Putamen (tissue), 1 donor: Measurements from ENCODE around the gene TLE7.

ENCODE experiments used
- DNase-seq: peaks from one replicate; pipeline ENCODE4 v3.0.0-alpha.2; 2016; ENCODE audit warnings: low spot score

Gene TLE7

GRCh38 chr16:71448274-71448866 is 6.5 kb upstream of the TLE7 start:
- DNase-seq = no peak

GRCh38 chr16:71443714-71444113 is 1.9 kb upstream of the TLE7 start:
- no peak for DNase-seq

- no peak for DNase-seq
Observed at GRCh38 chr16:71441348-71442050, 355 bp downstream of the TLE7 start.

- no peak for DNase-seq
Observed at GRCh38 chr16:71440669-71441347, 1.0 kb downstream of the TLE7 start.

GRCh38 chr16:71439523-71439922 is 2.3 kb downstream of the TLE7 start:
- no peak for DNase-seq

- DNase-seq = no peak
Observed at GRCh38 chr16:71436473-71436872, 5.4 kb downstream of the TLE7 start.

GRCh38 chr16:71432906-71433305 is 8.9 kb downstream of the TLE7 start:
- DNase-seq = no peak

GRCh38 chr16:71431991-71432390 is 9.9 kb downstream of the TLE7 start:
- no peak for DNase-seq

- DNase-seq = no peak
Observed at GRCh38 chr16:71431176-71431575, 10.7 kb downstream of the TLE7 start.

GRCh38 chr16:71430744-71431143 is 11.1 kb downstream of the TLE7 start:
- DNase-seq = no peak

- DNase-seq = no peak
Observed at GRCh38 chr16:71429581-71429980, 12.3 kb downstream of the TLE7 start.

GRCh38 chr16:71428883-71429282 is 13.0 kb downstream of the TLE7 start:
- DNase-seq = no peak

GRCh38 chr16:71428385-71428784 is 13.5 kb downstream of the TLE7 start:
- DNase-seq = no peak

GRCh38 chr16:71426880-71427615 is 14.8 kb downstream of the TLE7 start:
- no peak for DNase-seq

- no peak for DNase-seq
Observed at GRCh38 chr16:71426069-71426879, 15.6 kb downstream of the TLE7 start.

- DNase-seq = no peak
Observed at GRCh38 chr16:71425746-71426068, 16.1 kb downstream of the TLE7 start.

GRCh38 chr16:71424626-71425025 is 17.2 kb downstream of the TLE7 start:
- no peak for DNase-seq

- DNase-seq = no peak
Observed at GRCh38 chr16:71423865-71424264, 18.0 kb downstream of the TLE7 start.

- DNase-seq = no peak
Observed at GRCh38 chr16:71423016-71423415, 18.8 kb downstream of the TLE7 start.

- no peak for DNase-seq
Observed at GRCh38 chr16:71421911-71422310, 19.9 kb downstream of the TLE7 start.

GRCh38 chr16:71414038-71414437 is 27.8 kb downstream of the TLE7 start:
- no peak for DNase-seq

- DNase-seq = no peak
Observed at GRCh38 chr16:71413341-71413740, 28.5 kb downstream of the TLE7 start.
